HAP-1 (cell line): ENCODE data around the gene E2F4.

Experiments
- DNase-seq, 2 experiments: peaks; one replicate each; pipeline ENCODE4 v3.0.0-alpha.2; 2016 to 2020; ENCODE audit warnings: low spot score in 2 of 2
- H3K27me3 ChIP-seq: fragments of 250-450 bp; sonication (Bioruptor Pico); 2 replicates; pipeline ENCODE4 v1.5.1; 2020; ENCODE audit warnings: low read depth, mild to moderate bottlenecking, moderate library complexity
- H3K36me3 ChIP-seq: fragments of 250-450 bp; sonication (Bioruptor Pico); replicated peaks from 2 replicates; pipeline ENCODE4 v1.5.1; 2020; ENCODE audit warnings: mild to moderate bottlenecking
- H3K4me1 ChIP-seq: fragments of 250-450 bp; sonication (Bioruptor Pico); 2 replicates; pipeline ENCODE4 v1.5.1; 2020; ENCODE audit warnings: mild to moderate bottlenecking
- H3K4me3 ChIP-seq: fragments of 250-450 bp; sonication (Bioruptor Pico); 2 replicates; pipeline ENCODE4 v1.5.1; 2020; ENCODE audit warnings: mild to moderate bottlenecking, moderate library complexity
- H3K9me3 ChIP-seq: fragments of 250-450 bp; sonication (Bioruptor Pico); 2 replicates; pipeline ENCODE4 v1.5.1; 2020; ENCODE audit warnings: mild to moderate bottlenecking, moderate library complexity
- in situ Hi-C: fragments of 300-500 bp; cut with MboI; formaldehyde crosslinking; loops from 3 replicates; pipeline ENCODE4 v1.14.3; 2020; ENCODE audit warnings: low sequenced_read_pairs, inconsistent platforms, mixed read lengths

E2F4 gene

DNA sequence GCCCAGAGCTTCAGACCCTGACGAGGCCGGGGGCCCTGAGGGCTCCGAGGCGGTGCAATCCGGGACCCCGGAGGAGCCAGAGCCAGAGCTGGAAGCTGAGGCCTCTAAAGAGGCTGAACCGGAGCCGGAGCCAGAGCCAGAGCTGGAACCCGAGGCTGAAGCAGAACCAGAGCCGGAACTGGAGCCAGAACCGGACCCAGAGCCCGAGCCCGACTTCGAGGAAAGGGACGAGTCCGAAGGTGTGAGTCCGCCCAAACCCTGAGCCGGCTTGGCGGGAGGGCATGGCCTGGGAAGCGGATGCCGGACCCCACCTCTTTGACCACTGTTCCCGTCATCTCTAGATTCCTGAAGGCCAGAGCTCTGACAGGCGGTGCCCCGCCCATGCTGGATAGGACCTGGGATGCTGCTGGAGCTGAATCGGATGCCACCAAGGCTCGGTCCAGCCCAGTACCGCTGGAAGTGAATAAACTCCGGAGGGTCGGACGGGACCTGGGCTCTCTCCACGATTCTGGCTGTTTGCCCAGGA, 17.2 kb upstream of the E2F4 start:
- no peaks in the 10 kb centered on the region for H3K9me3 ChIP-seq
- no peaks in the 10 kb centered on the region for H3K27me3 ChIP-seq
- peak overlapping the region; percentile 34 for H3K4me3 ChIP-seq
- peaks cover 5% of the 10 kb centered on the region for H3K36me3 ChIP-seq
- DNase-seq: no peak
- in situ Hi-C loops: no loop called here
- peaks cover 33% of the 10 kb centered on the region for H3K4me1 ChIP-seq

DNA sequence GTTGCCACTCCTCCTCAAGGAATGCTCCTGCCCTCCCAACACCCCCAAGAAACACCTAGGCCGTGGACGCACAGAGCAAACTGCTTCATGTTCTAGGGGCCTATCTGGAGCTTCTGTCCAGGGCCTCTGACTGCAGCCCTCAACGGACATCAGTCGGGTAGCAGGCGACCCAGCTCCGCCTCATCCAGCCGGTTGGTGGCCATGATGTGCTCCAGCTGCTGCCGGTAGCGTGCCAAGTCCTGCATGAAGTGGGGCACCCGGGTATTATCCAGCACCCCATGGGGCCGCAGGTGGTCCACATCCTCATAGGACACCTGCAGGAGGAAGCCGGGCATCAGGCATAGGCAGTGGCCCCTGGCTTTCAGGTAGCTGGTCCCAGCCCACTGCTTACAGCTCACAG, 15.3 kb upstream of the E2F4 start:
- Histone ChIP-seq H3K4me3 (no peak overlapping the region), H3K27me3 (no peaks in the 10 kb centered on the region), H3K4me1 (peaks cover 20% of the 10 kb centered on the region), H3K9me3 (no peaks in the 10 kb centered on the region), H3K36me3 (peaks cover 5% of the 10 kb centered on the region)
- in situ Hi-C loops: no loop called here
- DNase-seq: no peak

DNA sequence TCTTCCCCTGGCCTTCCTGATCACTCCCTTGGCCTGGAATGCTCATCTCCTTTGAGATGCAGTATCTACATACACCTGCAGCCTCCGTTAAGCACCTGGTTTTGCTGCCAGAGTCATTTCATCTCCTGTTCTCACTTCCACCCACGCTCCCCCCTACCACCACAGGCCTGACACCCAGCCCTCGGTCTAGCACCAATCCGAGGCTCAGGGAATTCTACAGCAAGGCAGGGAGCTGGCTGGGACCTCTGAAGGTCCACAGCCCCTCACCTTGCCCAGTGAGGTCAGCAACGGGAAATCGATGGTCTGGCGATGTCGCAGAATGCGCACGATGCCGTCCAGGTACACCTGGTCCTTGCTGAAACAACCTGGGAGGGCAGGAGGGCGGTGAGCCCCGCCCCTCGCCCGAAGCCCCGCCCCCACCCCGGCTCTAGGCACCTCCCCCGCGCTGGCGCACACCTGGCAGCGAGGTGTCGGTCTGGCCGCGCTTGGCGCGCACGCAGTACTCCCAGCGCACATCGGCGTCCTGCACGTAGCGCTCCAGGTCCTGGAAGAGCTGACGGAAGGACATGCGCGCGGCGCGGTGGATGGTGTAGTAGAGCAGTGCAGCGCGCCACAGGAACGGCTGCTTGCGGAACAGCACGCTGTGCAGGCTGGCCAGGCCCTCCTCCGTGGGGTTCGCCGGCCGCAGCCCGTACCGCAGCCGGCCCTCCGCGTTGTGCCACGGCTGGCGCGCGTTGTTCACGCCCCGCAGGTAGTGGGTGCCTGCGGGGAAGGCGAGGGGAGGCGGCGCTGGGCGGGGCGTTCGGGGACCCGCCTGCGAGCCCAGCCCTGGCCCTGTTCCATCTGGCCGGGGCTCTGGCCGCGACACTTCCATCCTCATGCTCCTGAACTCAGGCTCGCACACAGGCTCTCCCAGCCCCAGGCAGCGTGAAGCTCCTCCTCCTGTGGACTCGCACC, 13.9 kb upstream of the E2F4 start:
- H3K36me3 ChIP-seq: peaks cover 5% of the 10 kb centered on the region
- no peaks in the 10 kb centered on the region for H3K27me3 ChIP-seq
- peaks cover 20% of the 10 kb centered on the region for H3K4me1 ChIP-seq
- no peak for DNase-seq
- in situ Hi-C loops: no loop called here
- no peaks in the 10 kb centered on the region for H3K9me3 ChIP-seq
- no peak overlapping the region for H3K4me3 ChIP-seq

DNA sequence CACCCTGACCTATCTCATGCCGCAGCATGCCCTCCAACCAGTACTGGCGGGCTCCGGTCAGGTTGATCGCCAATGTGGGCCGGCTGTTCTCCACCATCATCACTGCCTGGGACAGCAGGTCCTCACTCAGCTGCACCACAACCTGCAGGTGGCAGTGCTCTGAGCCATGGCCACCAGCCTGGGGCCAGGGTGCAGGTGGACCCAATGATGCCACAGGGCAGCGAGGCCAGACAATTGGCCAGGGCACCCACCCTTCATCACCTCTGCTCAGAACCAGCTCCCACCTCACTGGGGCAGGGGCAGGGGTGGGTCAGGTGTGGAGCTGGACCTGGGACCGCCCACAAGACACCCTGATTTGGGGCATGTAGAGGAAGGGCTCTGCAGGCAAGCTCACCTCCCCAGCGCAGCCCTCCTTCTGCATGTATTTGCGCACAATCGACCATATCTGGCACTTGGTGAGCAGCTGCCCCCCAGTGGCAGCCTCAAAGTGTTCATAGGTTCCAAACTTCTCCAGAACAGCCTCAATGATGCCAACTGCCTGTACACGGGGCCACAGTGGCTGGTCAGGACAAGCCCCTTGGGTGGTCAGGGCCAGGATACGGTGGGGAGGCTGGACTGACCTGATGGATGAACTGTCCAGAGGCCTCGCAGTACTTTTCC, 12.4 kb upstream of the E2F4 start:
- peaks cover 10% of the 10 kb centered on the region for H3K4me1 ChIP-seq
- H3K36me3 ChIP-seq: peaks cover 5% of the 10 kb centered on the region
- H3K27me3 ChIP-seq: no peaks in the 10 kb centered on the region
- H3K4me3 ChIP-seq: no peak overlapping the region
- H3K9me3 ChIP-seq: no peaks in the 10 kb centered on the region
- DNase-seq: no peak
- in situ Hi-C loops: no loop called here

DNA sequence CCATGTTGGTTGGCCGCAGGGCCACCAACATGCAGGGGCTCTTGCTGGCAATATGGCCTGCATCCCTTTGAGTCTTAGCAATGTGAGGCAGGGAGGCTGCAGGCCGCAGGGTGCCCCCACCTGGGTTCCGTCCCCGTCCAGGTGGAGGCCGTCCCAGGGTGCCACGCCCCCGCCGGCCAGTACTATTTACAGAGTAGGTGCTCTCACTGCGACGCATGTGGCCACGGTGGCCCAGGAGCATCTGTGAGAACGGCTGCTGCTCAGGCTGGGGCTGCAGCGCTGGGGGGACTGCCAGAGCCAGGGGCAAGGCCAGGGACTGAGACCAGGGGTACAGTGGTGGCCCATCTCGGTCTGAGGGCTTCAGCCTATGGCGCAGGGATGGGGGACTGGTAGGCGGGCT, 11.8 kb upstream of the E2F4 start:
- in situ Hi-C loops: no loop called here
- Histone ChIP-seq H3K9me3 (no peaks in the 10 kb centered on the region), H3K36me3 (peaks cover under 1% of the 10 kb centered on the region), H3K4me1 (peaks cover 6% of the 10 kb centered on the region; the same call in 1 of the 2 replicates), H3K27me3 (no peaks in the 10 kb centered on the region), H3K4me3 (no peak overlapping the region)
- no peak for DNase-seq

DNA sequence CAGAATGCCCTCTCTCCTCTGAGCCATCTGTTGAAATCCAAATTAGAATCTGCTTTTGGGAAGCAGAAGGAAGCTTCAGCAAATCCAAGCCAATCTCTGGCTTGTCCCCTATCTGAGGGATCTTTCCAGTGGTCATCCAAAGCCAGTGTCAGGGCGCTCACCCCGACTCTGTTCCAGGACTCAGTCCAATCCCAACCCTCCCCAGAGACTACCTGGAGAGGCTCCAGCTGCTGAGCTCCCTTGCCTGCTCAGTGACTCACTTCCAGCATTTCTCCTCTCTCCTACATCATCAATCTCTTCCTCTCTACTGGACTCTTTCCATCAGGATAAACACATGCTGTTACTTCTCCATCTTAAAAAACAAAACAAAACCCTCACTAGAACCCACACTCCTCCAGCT, 10.6 kb upstream of the E2F4 start:
- Histone ChIP-seq H3K36me3 (no peaks in the 10 kb centered on the region), H3K27me3 (no peaks in the 10 kb centered on the region), H3K9me3 (no peaks in the 10 kb centered on the region), H3K4me3 (no peak overlapping the region), H3K4me1 (peaks cover 6% of the 10 kb centered on the region; the same call in 1 of the 2 replicates)
- no peak for DNase-seq
- in situ Hi-C loops: no loop called here

DNA sequence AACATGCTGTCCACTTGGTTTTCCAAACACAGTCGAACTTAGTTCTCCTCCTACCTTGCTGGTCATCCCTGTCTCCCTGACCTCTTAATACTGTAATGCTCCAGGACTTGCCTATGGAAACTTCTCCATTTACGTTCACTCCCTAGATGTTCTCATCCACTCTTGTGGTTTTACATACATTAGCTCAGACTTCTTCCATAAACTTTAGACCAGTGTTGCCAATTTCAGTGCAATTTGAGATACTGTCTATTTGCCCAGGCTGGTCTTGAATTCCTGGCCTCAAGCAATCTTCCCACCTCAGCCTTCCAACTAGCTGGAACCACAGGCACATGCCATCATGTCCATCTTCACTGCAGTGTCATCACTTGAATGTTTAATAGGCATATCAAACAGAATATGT, 9.7 kb upstream of the E2F4 start:
- no peak for DNase-seq
- in situ Hi-C loops: no loop called here
- H3K4me3 ChIP-seq: no peak overlapping the region
- no peaks in the 10 kb centered on the region for H3K27me3 ChIP-seq
- H3K36me3 ChIP-seq: no peaks in the 10 kb centered on the region
- peaks cover 6% of the 10 kb centered on the region; the same call in 1 of the 2 replicates for H3K4me1 ChIP-seq
- no peaks in the 10 kb centered on the region for H3K9me3 ChIP-seq

DNA sequence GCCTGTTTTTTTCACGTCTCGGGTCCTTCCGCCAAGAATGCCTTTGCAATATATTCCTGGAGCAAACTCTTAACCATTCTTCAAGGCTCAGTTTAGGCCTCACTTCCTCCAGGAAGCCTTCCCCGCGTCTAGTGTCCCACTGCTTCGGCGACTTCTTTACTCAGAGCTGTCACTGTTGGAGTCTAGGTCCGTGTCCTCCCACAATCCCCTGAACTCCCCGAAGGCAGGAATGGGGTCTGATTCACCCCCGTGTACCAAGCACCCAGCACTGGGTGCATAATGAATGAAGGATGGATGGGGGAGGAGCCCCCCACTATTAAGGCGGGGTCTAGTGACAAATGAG, 8.7 kb upstream of the E2F4 start:
- Histone ChIP-seq H3K4me3 (peak overlapping the region; percentile 92), H3K36me3 (no peaks in the 10 kb centered on the region), H3K4me1 (peaks cover 6% of the 10 kb centered on the region; the same call in 1 of the 2 replicates), H3K27me3 (no peaks in the 10 kb centered on the region), H3K9me3 (no peaks in the 10 kb centered on the region)
- DNase-seq: no peak
- in situ Hi-C loops: no loop called here

DNA sequence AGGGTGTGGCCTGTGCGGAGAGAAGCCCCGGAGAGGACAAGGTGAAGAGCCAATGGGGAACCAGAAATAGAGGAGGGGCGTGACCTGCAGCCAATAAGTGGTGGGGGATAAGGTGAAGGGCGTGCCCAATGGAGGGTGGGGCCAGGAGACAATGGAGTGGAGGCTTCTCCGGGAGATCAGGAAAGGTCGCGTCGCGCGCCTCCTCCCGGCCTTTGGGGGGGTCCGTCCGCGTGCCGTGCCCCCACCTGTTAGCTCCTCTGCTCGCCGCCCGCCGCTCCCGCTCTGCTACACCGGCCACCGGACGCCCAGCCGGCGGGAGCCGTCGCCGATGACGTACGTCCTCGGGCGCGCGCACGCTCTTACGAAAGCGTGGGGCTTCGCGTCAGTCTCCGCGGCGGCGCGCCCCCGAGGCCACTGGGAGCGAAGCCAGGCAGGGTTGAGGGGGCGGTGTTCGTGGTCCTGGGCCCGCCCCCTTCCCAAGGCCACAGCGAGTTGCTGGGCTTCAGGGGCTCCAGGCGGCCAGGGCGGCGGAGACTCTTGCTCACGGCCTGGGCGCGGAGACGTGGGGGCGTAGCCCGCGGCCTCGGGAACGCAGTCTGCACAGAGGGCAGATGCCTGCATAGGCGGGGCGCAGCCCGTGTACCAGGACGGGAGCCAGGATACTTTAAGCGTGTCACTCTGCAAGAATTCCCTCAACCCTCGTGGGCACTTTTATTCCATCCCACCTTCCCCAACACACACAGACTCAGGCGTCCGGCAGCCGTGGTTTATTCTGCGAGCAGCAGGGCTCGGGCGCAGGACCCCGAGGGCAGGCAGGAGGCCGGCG, 8.1 kb upstream of the E2F4 start, which contains the start of gene MATCAP1:
TSS of gene MATCAP1 (minus strand) at position 337 of the 826 bp plus-strand sequence. CDS start 3,353 bp downstream, outside the sequence.
- Histone ChIP-seq H3K4me1 (peaks cover 6% of the 10 kb centered on the region; the same call in 1 of the 2 replicates), H3K4me3 (peak within 1 kb of the TSS; percentile 92), H3K27me3 (no peaks in the 10 kb centered on the region), H3K36me3 (no peaks in the 10 kb centered on the region), H3K9me3 (no peaks in the 10 kb centered on the region)
- DNase-seq: peak; percentile 99
- in situ Hi-C loops: no loop called here

DNA sequence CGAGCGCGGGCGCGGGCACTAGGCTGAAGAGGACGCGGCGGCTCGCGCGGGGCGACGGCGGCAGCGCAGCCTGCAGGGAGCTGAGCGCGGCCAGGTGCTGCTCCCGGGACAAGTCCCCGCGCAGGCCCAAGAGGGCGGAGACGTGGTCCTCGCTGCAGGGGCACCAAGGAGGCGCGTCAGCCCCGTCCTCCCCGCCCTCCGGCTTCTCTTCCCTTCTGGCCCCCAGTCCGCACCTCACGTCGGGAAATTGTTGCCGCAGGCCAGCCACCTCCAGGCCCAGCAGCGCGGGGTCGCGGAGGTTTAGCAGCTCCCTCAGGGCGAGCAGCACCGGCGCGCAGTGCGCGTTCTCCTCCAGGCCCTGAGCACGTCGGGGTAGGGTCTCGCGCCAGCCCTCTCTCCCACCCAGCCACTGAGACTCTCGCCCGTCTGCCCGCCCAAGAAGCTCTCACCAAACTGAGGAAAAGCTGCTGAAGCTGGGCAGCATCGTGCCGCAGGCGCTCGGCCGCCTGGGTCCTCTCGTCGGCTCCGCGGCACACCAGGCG, 7.4 kb upstream of the E2F4 start:
- DNase-seq: no peak
- Histone ChIP-seq H3K27me3 (no peaks in the 10 kb centered on the region), H3K4me1 (peaks cover 6% of the 10 kb centered on the region; the same call in 1 of the 2 replicates), H3K4me3 (peak overlapping the region; percentile 92), H3K9me3 (no peaks in the 10 kb centered on the region), H3K36me3 (no peaks in the 10 kb centered on the region)
- in situ Hi-C loops: no loop called here

DNA sequence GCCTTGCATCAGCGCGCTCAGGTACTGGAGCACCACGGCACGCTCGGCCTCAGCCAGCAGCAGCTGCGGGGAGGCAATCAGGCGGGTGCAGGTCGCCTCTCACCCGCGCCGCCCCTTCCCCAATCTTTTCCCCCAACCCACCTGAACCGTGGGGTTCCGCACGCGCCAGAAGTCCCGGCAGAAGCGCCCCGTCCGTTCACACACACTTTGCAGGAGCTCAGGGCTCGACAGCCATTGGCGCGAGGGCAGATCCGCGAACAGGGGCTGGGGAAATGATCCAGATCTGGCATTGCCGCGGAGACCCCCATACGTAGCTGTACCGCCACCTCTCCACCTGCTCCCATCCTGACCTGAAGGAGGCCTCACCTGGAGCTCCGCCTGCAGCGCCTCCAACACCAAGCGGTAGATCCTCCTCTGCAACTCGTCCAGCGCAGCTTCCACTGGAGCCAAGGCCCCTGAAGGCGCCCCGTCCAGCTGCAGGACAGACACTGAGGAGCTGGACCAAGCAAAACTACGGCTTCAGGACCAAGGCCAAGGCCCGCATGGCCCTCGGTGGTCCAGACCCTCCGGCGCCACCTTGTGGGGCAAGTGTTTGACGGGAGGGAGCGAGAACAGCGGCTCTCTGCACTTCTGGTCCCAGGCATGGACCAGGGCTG, 6.8 kb upstream of the E2F4 start:
- no peaks in the 10 kb centered on the region for H3K27me3 ChIP-seq
- H3K4me1 ChIP-seq: peaks cover 6% of the 10 kb centered on the region; the same call in 1 of the 2 replicates
- in situ Hi-C loops: no loop called here
- H3K9me3 ChIP-seq: no peaks in the 10 kb centered on the region
- no peaks in the 10 kb centered on the region for H3K36me3 ChIP-seq
- H3K4me3 ChIP-seq: no peak overlapping the region
- peak; percentile 82 to 96 for DNase-seq

DNA sequence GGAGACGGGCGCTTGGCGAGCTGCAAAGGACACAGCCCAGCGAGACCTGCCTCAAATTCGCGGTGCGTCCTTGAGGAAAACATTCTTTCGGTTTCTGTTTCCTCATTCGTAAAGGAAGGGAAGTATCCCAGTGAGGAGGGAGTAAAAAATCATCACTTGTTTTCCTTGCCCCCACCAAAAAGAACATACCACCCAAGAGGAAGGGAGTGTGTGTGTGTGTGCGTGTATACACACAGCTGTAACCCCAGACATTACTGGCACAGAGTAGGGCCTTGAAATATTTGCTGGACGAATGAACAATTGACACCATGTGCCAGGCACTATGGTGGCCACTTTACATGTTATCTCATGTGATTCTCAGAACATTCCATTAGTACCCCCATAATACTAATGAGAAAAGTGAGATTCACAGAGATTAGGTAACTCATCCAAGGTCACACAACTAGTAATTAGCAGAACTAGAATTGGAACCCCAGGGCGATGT, 6.3 kb upstream of the E2F4 start:
- Histone ChIP-seq H3K27me3 (no peaks in the 10 kb centered on the region), H3K36me3 (no peaks in the 10 kb centered on the region), H3K4me1 (peaks cover 6% of the 10 kb centered on the region; the same call in 1 of the 2 replicates), H3K9me3 (no peaks in the 10 kb centered on the region), H3K4me3 (no peak overlapping the region)
- in situ Hi-C loops: no loop called here
- DNase-seq: no peak
